HFFc6 (cell line): ENCODE results near the gene ZSCAN5A. TPM values are rescaled to one million over a fixed set of nuclear protein-coding genes. Genes with fewer than 3 reads are reported as not detected.

Experiments
- DNase-seq: peaks from one replicate; pipeline ENCODE4 v3.0.0-alpha.2; 2018
- H3K27ac Mint-ChIP-seq: 2 replicates; pipeline ENCODE4 v1.8.0; 2020; ENCODE audit warnings: mild to moderate bottlenecking, mixed read lengths
- H3K27me3 Mint-ChIP-seq: 2 replicates; pipeline ENCODE4 v1.8.0; 2021; ENCODE audit warnings: mild to moderate bottlenecking, moderate library complexity, mixed read lengths; ENCODE audit not compliant: insufficient read depth
- H3K36me3 Mint-ChIP-seq: 2 replicates; pipeline ENCODE4 v1.8.0; 2021; ENCODE audit warnings: low read depth, mixed read lengths
- H3K4me1 Mint-ChIP-seq: 2 replicates; pipeline ENCODE4 v1.8.0; 2020; ENCODE audit warnings: low read depth, mixed read lengths
- H3K4me3 Mint-ChIP-seq: 2 replicates; pipeline ENCODE4 v1.8.0; 2020; ENCODE audit warnings: mild to moderate bottlenecking, moderate library complexity, mixed read lengths
- H3K9me3 Mint-ChIP-seq: 2 replicates; pipeline ENCODE4 v1.8.0; 2020; ENCODE audit warnings: mild to moderate bottlenecking, mixed read lengths
- long read RNA-seq: library from polyadenylated mRNA; unstranded; transcript quantifications from one replicate; pipeline ENCODE4 v2.0.0, GENCODE V29; 2019
- total RNA-seq, 6 experiments: library from RNA; stranded (reverse); fragmentation: NEBNext Ultra II Directional; extraction: Animal tissue kit (Norgen Biotek cat#: 25700); gene quantifications; 2 replicates in 1 of 6; 3 replicates in 5 of 6; pipeline ENCODE4 v1.2.3, GENCODE V29; 2021
- TF ChIP-seq, protein P1 (sequence below): fragments of 200-600 bp; sonication (generic); IDR thresholded peaks from 2 replicates; pipeline ENCODE4 v1.5.0; 2021; ENCODE audit warnings: antibody characterized with exemption, mild to moderate bottlenecking

The ZSCAN5A gene, protein sequence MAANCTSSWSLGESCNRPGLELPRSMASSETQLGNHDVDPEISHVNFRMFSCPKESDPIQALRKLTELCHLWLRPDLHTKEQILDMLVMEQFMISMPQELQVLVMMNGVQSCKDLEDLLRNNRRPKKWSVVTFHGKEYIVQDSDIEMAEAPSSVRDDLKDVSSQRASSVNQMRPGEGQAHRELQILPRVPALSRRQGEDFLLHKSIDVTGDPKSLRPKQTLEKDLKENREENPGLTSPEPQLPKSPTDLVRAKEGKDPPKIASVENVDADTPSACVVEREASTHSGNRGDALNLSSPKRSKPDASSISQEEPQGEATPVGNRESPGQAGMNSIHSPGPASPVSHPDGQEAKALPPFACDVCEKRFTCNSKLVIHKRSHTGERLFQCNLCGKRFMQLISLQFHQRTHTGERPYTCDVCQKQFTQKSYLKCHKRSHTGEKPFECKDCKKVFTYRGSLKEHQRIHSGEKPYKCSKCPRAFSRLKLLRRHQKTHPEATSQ
- total RNA-seq: 1 to 10 TPM; 5.0 to 6.8 (median 5.8) TPM
- long read RNA-seq, partial matches to known transcripts: 0 of 5 reads
- long read RNA-seq, other reads (novel, unspliced or antisense): 3 of 5 reads

DNA sequence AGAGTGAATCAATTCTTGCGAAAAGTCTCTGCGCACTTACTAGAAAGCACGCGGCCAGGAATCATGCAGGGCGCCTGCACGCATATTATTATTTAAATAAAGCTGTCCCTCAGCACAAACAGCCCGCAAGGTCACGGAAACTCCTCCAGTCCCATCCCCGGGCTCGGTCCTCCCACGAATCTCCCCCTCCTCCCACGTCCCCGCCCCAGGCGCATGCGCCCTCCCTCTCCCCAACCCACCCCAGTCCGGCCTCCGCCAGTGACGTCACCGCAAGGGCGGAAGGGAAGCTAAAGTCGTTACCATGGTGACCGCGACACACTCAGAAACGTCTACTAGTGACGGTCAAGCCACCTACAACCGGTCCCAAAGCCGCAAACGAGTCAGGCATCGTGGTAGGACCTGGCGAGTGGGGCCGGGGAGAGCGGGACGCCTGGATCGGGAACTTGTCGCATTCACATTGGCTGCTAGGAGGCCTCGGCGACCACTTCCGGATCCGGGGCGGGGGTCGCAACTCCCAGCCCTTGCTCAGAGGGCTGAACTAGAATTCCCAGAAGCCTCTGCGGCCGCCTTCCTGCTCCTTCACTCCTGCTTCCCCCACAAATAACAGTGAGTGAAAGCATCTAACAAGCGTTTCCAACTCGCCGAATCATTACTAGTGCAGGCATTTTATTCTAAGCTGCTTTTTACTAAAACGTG is at the start of gene ZSCAN5A:
Gene ZSCAN5A, minus strand, starts transcription at position 459 of the 696 bp plus-strand sequence. CDS start 89,793 bp downstream, outside the sequence.
- TF ChIP-seq, protein P1, sequence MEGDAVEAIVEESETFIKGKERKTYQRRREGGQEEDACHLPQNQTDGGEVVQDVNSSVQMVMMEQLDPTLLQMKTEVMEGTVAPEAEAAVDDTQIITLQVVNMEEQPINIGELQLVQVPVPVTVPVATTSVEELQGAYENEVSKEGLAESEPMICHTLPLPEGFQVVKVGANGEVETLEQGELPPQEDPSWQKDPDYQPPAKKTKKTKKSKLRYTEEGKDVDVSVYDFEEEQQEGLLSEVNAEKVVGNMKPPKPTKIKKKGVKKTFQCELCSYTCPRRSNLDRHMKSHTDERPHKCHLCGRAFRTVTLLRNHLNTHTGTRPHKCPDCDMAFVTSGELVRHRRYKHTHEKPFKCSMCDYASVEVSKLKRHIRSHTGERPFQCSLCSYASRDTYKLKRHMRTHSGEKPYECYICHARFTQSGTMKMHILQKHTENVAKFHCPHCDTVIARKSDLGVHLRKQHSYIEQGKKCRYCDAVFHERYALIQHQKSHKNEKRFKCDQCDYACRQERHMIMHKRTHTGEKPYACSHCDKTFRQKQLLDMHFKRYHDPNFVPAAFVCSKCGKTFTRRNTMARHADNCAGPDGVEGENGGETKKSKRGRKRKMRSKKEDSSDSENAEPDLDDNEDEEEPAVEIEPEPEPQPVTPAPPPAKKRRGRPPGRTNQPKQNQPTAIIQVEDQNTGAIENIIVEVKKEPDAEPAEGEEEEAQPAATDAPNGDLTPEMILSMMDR: no peak
- Mint-ChIP-seq H3K36me3 (peaks cover 4% of the 10 kb centered on the region; the same call in 1 of the 2 replicates), H3K9me3 (no peaks in the 10 kb centered on the region)

DNA sequence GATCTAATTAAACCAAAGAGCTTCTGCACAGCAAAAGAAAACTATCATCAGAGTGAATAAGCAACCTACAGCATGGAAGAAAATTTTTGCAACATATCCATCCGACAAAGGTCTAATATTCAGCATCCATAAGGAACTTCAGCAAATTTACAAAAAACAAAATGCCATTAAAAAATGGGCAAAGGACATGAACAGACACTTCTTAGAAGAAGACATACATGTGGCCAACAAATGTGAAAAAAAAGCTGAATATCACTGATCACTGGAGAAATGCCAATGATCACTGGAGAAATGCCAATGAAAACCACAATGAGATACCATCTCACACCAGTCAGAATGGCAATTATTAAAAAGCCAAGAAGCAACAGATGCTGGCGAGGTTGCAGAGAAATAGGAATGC is 46.2 kb upstream of the ZSCAN5A start:
- Mint-ChIP-seq H3K27ac (no peak overlapping the region), H3K4me1 (no peaks in the 10 kb centered on the region), H3K36me3 (peaks cover 25% of the 10 kb centered on the region), H3K9me3 (peaks cover 54% of the 10 kb centered on the region), H3K4me3 (no peak overlapping the region), H3K27me3 (peaks cover 3% of the 10 kb centered on the region; the same call in 1 of the 2 replicates)
- TF ChIP-seq, protein P1: no peak
- DNase-seq: no peak

More for the DNA sequence above, at the start of gene ZSCAN5A:
- peak within 1 kb of the TSS; percentile 99 for H3K4me3 Mint-ChIP-seq
- peak within 1 kb of the TSS; percentile 97 for H3K27ac Mint-ChIP-seq
- DNase-seq: peak; percentile 92
- no peaks in the 10 kb centered on the region for H3K27me3 Mint-ChIP-seq
- peaks cover 23% of the 10 kb centered on the region for H3K4me1 Mint-ChIP-seq

DNA sequence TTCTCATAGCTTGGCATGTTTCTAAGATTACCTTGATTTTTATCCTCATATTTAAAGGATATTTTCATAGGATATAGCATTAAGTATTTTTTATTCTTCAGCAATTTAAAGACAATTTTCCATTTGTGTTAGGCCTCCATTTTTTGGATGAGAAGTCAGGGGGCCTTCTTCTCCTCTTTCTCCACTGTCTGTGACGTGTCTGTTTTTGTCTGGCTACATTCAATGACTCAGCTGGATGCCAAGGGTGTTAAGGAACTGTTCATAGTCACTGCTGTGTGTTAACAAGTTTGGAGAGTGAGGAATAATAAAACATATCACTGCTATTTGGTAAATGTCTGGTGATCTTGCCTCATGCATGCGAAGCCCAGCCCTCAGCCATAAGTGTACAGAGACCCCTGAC is 42.3 kb upstream of the ZSCAN5A start:
- DNase-seq: no peak
- TF ChIP-seq, protein P1: no peak
- Mint-ChIP-seq H3K27ac (no peak overlapping the region), H3K27me3 (peaks cover 3% of the 10 kb centered on the region; the same call in 1 of the 2 replicates), H3K36me3 (peaks cover 20% of the 10 kb centered on the region), H3K4me3 (no peak overlapping the region), H3K9me3 (peaks cover 54% of the 10 kb centered on the region), H3K4me1 (no peaks in the 10 kb centered on the region)

DNA sequence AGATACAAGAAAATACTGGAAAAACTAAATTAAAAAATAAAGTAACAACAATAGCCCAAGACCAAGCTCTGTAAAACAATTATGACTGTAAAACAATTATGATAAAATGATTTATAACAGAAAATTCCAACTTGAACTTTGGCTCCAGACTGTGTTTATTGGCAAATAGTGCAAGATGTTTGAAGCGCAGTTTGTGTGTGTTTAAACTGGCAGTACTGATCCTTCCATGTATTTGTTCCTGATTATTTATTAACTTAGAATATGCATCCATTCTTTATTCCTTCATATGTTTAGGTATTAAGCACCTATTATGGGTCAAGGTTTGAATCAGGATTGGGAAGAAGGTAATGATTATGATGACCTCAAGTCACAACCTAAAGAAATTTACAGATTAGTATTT is 40.9 kb upstream of the ZSCAN5A start:
- H3K4me3 Mint-ChIP-seq: no peak overlapping the region
- no peaks in the 10 kb centered on the region for H3K4me1 Mint-ChIP-seq
- no peak for DNase-seq
- peaks cover 3% of the 10 kb centered on the region for H3K27me3 Mint-ChIP-seq
- H3K36me3 Mint-ChIP-seq: peaks cover 15% of the 10 kb centered on the region
- H3K27ac Mint-ChIP-seq: no peak overlapping the region
- peaks cover 41% of the 10 kb centered on the region for H3K9me3 Mint-ChIP-seq
- TF ChIP-seq, protein P1: no peak

DNA sequence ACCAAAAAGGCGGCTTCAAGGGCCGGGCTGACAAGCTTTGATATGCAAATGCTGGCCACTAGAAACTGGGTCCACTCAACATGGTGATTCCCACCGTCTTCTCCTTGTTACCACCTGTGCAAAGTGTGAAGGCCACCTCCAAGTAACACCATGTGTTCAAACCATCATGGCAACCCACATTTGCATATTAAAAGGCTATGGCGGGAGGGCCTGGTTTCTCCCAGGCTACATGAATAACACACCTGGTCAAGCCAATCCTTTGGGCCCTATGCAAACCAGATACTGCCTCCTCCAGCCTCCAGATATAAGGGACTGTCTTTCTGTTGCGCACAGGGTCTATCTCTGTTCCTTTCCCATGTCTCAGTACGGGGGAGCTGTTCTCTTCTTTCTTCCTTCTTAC is 36.6 kb upstream of the ZSCAN5A start:
- H3K27me3 Mint-ChIP-seq: peaks cover 3% of the 10 kb centered on the region
- H3K27ac Mint-ChIP-seq: no peak overlapping the region
- no peaks in the 10 kb centered on the region for H3K4me1 Mint-ChIP-seq
- H3K9me3 Mint-ChIP-seq: peaks cover 13% of the 10 kb centered on the region
- TF ChIP-seq, protein P1: no peak
- DNase-seq: no peak
- no peaks in the 10 kb centered on the region for H3K36me3 Mint-ChIP-seq
- H3K4me3 Mint-ChIP-seq: no peak overlapping the region
